ENCODE measurements around the gene RBMS3. TPM values are rescaled to one million over a fixed set of nuclear protein-coding genes. Genes with fewer than 3 reads are reported as not detected.
A peak's percentile ranks its signal among the peaks of the same experiment; 100 is the strongest.

The RBMS3 gene
- total and polyA plus RNA-seq, 9 donors, result 11.6 to 79.2 (median 63.1) TPM

- H3K9me3 ChIP-seq, result no peaks in the 10 kb centered on the region
- H3K4me1 ChIP-seq (ENCODE audit: insufficient read depth), result peaks cover 6% of the 10 kb centered on the region
- no peaks in the 10 kb centered on the region for H3K36me3 ChIP-seq
- no peak overlapping the region for H3K27ac ChIP-seq
- 75 to 81% (median 77%) methylated on average over 3 of the region's 3 CpGs for WGBS, 3 donors
- no peak overlapping the region for H3K4me3 ChIP-seq
- intact Hi-C loops (cut with DNase I), result no loop called here
- no peak for TF ChIP-seq EP300 (IDR thresholded peaks at IDR 0.05)
- TF ChIP-seq, protein P1, sequence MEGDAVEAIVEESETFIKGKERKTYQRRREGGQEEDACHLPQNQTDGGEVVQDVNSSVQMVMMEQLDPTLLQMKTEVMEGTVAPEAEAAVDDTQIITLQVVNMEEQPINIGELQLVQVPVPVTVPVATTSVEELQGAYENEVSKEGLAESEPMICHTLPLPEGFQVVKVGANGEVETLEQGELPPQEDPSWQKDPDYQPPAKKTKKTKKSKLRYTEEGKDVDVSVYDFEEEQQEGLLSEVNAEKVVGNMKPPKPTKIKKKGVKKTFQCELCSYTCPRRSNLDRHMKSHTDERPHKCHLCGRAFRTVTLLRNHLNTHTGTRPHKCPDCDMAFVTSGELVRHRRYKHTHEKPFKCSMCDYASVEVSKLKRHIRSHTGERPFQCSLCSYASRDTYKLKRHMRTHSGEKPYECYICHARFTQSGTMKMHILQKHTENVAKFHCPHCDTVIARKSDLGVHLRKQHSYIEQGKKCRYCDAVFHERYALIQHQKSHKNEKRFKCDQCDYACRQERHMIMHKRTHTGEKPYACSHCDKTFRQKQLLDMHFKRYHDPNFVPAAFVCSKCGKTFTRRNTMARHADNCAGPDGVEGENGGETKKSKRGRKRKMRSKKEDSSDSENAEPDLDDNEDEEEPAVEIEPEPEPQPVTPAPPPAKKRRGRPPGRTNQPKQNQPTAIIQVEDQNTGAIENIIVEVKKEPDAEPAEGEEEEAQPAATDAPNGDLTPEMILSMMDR (IDR thresholded peaks at IDR 0.05), result no peak
- no peak for TF ChIP-seq POLR2A (IDR thresholded peaks at IDR 0.05)
- no peak for DNase-seq
- no peaks in the 10 kb centered on the region for H3K27me3 ChIP-seq
These were observed 171.0 kb downstream of the RBMS3 start for GRCh38 chr3:29451920-29452319.

DNA sequence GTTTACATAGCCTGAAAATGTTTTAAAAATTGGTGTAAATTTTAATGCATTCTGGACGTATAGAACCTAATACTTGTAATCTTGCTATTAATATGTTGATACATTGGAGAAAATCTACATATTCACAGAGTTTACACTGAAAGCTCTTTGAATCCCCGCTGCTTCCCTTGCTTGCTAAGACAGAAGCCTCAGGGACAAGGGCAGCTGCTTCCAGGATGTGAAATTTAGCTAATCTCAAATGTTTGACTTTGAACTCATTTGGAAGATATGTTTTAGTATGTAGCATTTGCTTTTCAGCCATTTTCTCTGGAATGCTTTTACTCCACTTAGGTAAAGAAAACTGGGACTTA, 172.0 kb downstream of the RBMS3 start:
- intact Hi-C loops (cut with DNase I), result no loop called here
- no peak overlapping the region for H3K27ac ChIP-seq
- no peak for DNase-seq
- H3K4me3 ChIP-seq, result no peak overlapping the region
- peaks cover 6% of the 10 kb centered on the region for H3K4me1 ChIP-seq (ENCODE audit: insufficient read depth)
- H3K36me3 ChIP-seq, result no peaks in the 10 kb centered on the region
- no peaks in the 10 kb centered on the region for H3K9me3 ChIP-seq
- TF ChIP-seq EP300 (IDR thresholded peaks at IDR 0.05), result no peak
- TF ChIP-seq POLR2A (IDR thresholded peaks at IDR 0.05), result no peak
- TF ChIP-seq, protein P1 (IDR thresholded peaks at IDR 0.05), result no peak
- WGBS, 3 donors, result 56 to 73% (median 67%) methylated on average over 2 of the region's 2 CpGs
- no peaks in the 10 kb centered on the region for H3K27me3 ChIP-seq

- 58 to 69% (median 60%) methylated on average over 7 of the region's 7 CpGs for WGBS, 3 donors
- peaks cover 6% of the 10 kb centered on the region for H3K4me1 ChIP-seq (ENCODE audit: insufficient read depth)
- H3K36me3 ChIP-seq, result no peaks in the 10 kb centered on the region
- DNase-seq, result peak in 1 of 5 donors; percentile 15
- intact Hi-C loops (cut with DNase I), result no loop called here
- TF ChIP-seq EP300 (IDR thresholded peaks at IDR 0.05) (no peak), POLR2A (IDR thresholded peaks at IDR 0.05) (no peak)
- TF ChIP-seq, protein P1 (IDR thresholded peaks at IDR 0.05), result no peak
- no peaks in the 10 kb centered on the region for H3K27me3 ChIP-seq
- H3K9me3 ChIP-seq, result no peaks in the 10 kb centered on the region
- no peak overlapping the region for H3K27ac ChIP-seq
- H3K4me3 ChIP-seq, result no peak overlapping the region
These were observed 172.6 kb downstream of the RBMS3 start for GRCh38 chr3:29453284-29454001.

DNA sequence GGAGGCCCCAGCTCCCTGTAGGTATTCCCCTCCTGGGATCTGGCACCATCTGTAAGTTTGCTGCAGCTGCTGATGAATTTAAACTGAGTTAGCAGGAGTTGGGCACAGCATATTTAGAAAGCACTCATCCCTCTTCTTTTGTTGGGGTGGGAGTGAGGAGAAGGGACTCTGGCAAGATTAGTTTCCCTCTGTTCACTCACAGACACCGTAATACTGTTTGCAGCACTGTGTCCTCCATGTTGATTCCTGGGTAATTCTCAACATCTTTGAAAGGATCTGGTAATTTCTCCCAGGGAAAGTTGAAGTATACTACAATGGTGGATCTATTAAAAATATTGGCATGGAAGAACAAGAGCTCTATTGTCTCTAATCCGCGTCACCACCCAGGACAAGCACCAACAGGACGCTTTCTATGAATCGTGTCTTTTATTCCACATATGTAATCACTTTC, 173.3 kb downstream of the RBMS3 start:
- H3K27ac ChIP-seq, result no peak overlapping the region
- DNase-seq, result no peak
- 90 to 97% (median 94%) methylated on average over 5 of the region's 5 CpGs for WGBS, 3 donors

More for the DNA sequence above, 173.3 kb downstream of the RBMS3 start:
- no peaks in the 10 kb centered on the region for H3K36me3 ChIP-seq
- no peaks in the 10 kb centered on the region for H3K27me3 ChIP-seq
- TF ChIP-seq EP300 (IDR thresholded peaks at IDR 0.05) (no peak), POLR2A (IDR thresholded peaks at IDR 0.05) (no peak)
- TF ChIP-seq, protein P1 (IDR thresholded peaks at IDR 0.05), result no peak
- no peak overlapping the region for H3K4me3 ChIP-seq
- intact Hi-C loops (cut with DNase I), result no loop called here
- peaks cover 6% of the 10 kb centered on the region for H3K4me1 ChIP-seq (ENCODE audit: insufficient read depth)
- no peaks in the 10 kb centered on the region for H3K9me3 ChIP-seq
